ENCODE measurements around the gene SUMO3.

Gene SUMO3

GRCh38 chr21:44862869-44863685 lies 45.2 kb upstream of the SUMO3 start:
- Histone ChIP-seq H3K27ac (replicated peaks) (no peak overlapping the region), H3K4me3 (replicated peaks; ENCODE audit: insufficient read depth, low read length) (no peak overlapping the region), H3K27me3 (ENCODE audit: insufficient read depth, poor library complexity, severe bottlenecking) (no peaks in the 10 kb centered on the region)
- TF ChIP-seq GABPA (IDR thresholded peaks at IDR 0.05; ENCODE audit: low read depth) (no peak), CTCF (IDR thresholded peaks at IDR 0.05; ENCODE audit: insufficient read depth, low read length) (no peak), POLR2AphosphoS5 (IDR thresholded peaks at IDR 0.05; ENCODE audit: low read depth) (no peak), SPI1 (IDR thresholded peaks at IDR 0.05; ENCODE audit: borderline replicate concordance, low read depth) (no peak), REST (IDR thresholded peaks at IDR 0.05; ENCODE audit: insufficient replicate concordance, low read depth) (no peak)
- DNase-seq (ENCODE audit: low read depth in 1 of 2, low spot score in 1 of 2) = no peak

GRCh38 chr21:44858791-44859190 lies 40.9 kb upstream of the SUMO3 start:
- TF ChIP-seq POLR2AphosphoS5 (IDR thresholded peaks at IDR 0.05; ENCODE audit: low read depth) (no peak), REST (IDR thresholded peaks at IDR 0.05; ENCODE audit: insufficient replicate concordance, low read depth) (no peak), GABPA (IDR thresholded peaks at IDR 0.05; ENCODE audit: low read depth) (no peak), CTCF (IDR thresholded peaks at IDR 0.05; ENCODE audit: insufficient read depth, low read length) (no peak), SPI1 (IDR thresholded peaks at IDR 0.05; ENCODE audit: borderline replicate concordance, low read depth) (no peak)
- H3K27ac ChIP-seq (replicated peaks) = no peak overlapping the region
- no peaks in the 10 kb centered on the region for H3K27me3 ChIP-seq (ENCODE audit: insufficient read depth, poor library complexity, severe bottlenecking)
- DNase-seq (ENCODE audit: low read depth in 1 of 2, low spot score in 1 of 2) = no peak
- no peak overlapping the region for H3K4me3 ChIP-seq (replicated peaks; ENCODE audit: insufficient read depth, low read length)

GRCh38 chr21:44858291-44858690 lies 40.4 kb upstream of the SUMO3 start:
- H3K27ac ChIP-seq (replicated peaks) = no peak overlapping the region
- DNase-seq (ENCODE audit: low read depth in 1 of 2, low spot score in 1 of 2) = no peak
- no peaks in the 10 kb centered on the region for H3K27me3 ChIP-seq (ENCODE audit: insufficient read depth, poor library complexity, severe bottlenecking)
- no peak overlapping the region for H3K4me3 ChIP-seq (replicated peaks; ENCODE audit: insufficient read depth, low read length)
- TF ChIP-seq GABPA (IDR thresholded peaks at IDR 0.05; ENCODE audit: low read depth) = no peak
- no peak for TF ChIP-seq POLR2AphosphoS5 (IDR thresholded peaks at IDR 0.05; ENCODE audit: low read depth)
- TF ChIP-seq REST (IDR thresholded peaks at IDR 0.05; ENCODE audit: insufficient replicate concordance, low read depth) = no peak
- no peak for TF ChIP-seq CTCF (IDR thresholded peaks at IDR 0.05; ENCODE audit: insufficient read depth, low read length)
- no peak for TF ChIP-seq SPI1 (IDR thresholded peaks at IDR 0.05; ENCODE audit: borderline replicate concordance, low read depth)

Measured in HL-60 (cell line).